Fibroblast of the aortic adventitia (primary cell): ENCODE data around the gene GPER1. TPM values are rescaled to one million over a fixed set of nuclear protein-coding genes. Genes with fewer than 3 reads are reported as not detected.

Source experiments
- DNase-seq: peaks from one replicate; pipeline ENCODE4 v3.0.0-alpha.2; 2010; ENCODE audit warnings: low read depth
- H3K4me3 ChIP-seq: 2 replicates; pipeline ENCODE4 v1.5.1; 2011; ENCODE audit warnings: low read depth, mild to moderate bottlenecking, control low read depth, low read length, moderate library complexity
- CTCF ChIP-seq: IDR thresholded peaks from 2 replicates; pipeline ENCODE4 v1.5.1; 2011; ENCODE audit warnings: mild to moderate bottlenecking, low read length, control low read depth, inconsistent platforms; ENCODE audit not compliant: insufficient read depth
- total RNA-seq: library from RNA; depleted of rRNA; stranded (reverse); fragments of >200 nt; gene quantifications from 2 replicates; pipeline ENCODE4 v1.2.3, GENCODE V29; 2012; ENCODE audit warnings: low replicate concordance

The GPER1 gene
- total RNA-seq, 1 donor, result 6.4 TPM

- no peak for TF ChIP-seq CTCF
- DNase-seq, result no peak
- H3K4me3 ChIP-seq, result no peak overlapping the region
Observed at GRCh38 chr7:1058821-1059199, 29.1 kb upstream of the GPER1 start.

GRCh38 chr7:1059200-1060091 lies 28.5 kb upstream of the GPER1 start:
- DNase-seq, result no peak
- no peak for TF ChIP-seq CTCF
- no peak overlapping the region for H3K4me3 ChIP-seq

GRCh38 chr7:1060315-1061072 lies 27.4 kb upstream of the GPER1 start:
- H3K4me3 ChIP-seq, result no peak overlapping the region
- no peak for TF ChIP-seq CTCF
- DNase-seq, result no peak

- no peak for TF ChIP-seq CTCF
- H3K4me3 ChIP-seq, result no peak overlapping the region
- DNase-seq, result no peak
Observed at GRCh38 chr7:1061180-1061579, 26.7 kb upstream of the GPER1 start.

- no peak for DNase-seq
- no peak overlapping the region for H3K4me3 ChIP-seq
- no peak for TF ChIP-seq CTCF
Observed at GRCh38 chr7:1062296-1063294, 25.3 kb upstream of the GPER1 start.

- DNase-seq, result no peak
- H3K4me3 ChIP-seq, result no peak overlapping the region
- no peak for TF ChIP-seq CTCF
Observed at GRCh38 chr7:1063361-1063760, 24.6 kb upstream of the GPER1 start.
